ENCODE measurements around the gene MVB12B.

The MVB12B gene

GRCh38 chr9:126295936-126296600, 30.6 kb upstream of the MVB12B start:
- H3K9ac ChIP-seq (ENCODE audit: low read length): no peak overlapping the region
- no peaks in the 10 kb centered on the region for H3K27me3 ChIP-seq (ENCODE audit: control insufficient read depth, insufficient read depth, low read length)
- no peak overlapping the region for H3K4me3 ChIP-seq (ENCODE audit: low read length)

DNA sequence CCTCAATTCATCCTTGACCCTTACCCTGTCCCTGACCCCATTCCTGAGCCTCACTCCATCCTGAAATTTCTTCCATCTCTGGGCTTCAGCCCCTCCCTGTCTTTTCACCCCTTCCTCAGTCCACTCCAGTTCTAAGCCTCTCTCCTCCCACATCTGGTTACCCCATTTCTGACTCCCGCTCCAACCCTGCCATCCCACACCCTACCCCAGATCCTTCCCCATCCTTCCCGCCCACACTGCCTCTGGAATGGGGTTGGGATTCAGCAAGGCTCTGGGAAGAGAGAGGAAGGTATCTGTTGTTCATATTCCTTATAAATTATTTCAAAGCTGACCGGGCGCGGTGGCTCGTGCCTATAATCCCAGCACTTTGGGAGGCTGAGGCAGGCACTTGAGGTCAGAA, 29.9 kb upstream of the MVB12B start:
- H3K9me3 ChIP-seq (ENCODE audit: control insufficient read depth, low read length): no peaks in the 10 kb centered on the region
- H3K4me3 ChIP-seq (ENCODE audit: low read length): no peak overlapping the region
- H3K4me1 ChIP-seq (ENCODE audit: control insufficient read depth, insufficient read depth, low read length): no peaks in the 10 kb centered on the region
- H3K36me3 ChIP-seq (ENCODE audit: control insufficient read depth, insufficient read depth, low read length): no peaks in the 10 kb centered on the region
- no peaks in the 10 kb centered on the region for H3K27me3 ChIP-seq (ENCODE audit: control insufficient read depth, insufficient read depth, low read length)
- no peak overlapping the region for H3K9ac ChIP-seq (ENCODE audit: low read length)

More at GRCh38 chr9:126295936-126296600, 30.6 kb upstream of the MVB12B start:
- Histone ChIP-seq H3K9me3 (ENCODE audit: control insufficient read depth, low read length) (no peaks in the 10 kb centered on the region), H3K4me1 (ENCODE audit: control insufficient read depth, insufficient read depth, low read length) (no peaks in the 10 kb centered on the region), H3K36me3 (ENCODE audit: control insufficient read depth, insufficient read depth, low read length) (no peaks in the 10 kb centered on the region)

- Histone ChIP-seq H3K36me3 (ENCODE audit: control insufficient read depth, insufficient read depth, low read length) (no peaks in the 10 kb centered on the region), H3K9me3 (ENCODE audit: control insufficient read depth, low read length) (no peaks in the 10 kb centered on the region), H3K9ac (ENCODE audit: low read length) (no peak overlapping the region), H3K27me3 (ENCODE audit: control insufficient read depth, insufficient read depth, low read length) (no peaks in the 10 kb centered on the region), H3K4me1 (ENCODE audit: control insufficient read depth, insufficient read depth, low read length) (no peaks in the 10 kb centered on the region), H3K4me3 (ENCODE audit: low read length) (no peak overlapping the region)
Measured at GRCh38 chr9:126297661-126298060, 29.0 kb upstream of the MVB12B start.

GRCh38 chr9:126298063-126298801, 28.4 kb upstream of the MVB12B start:
- H3K9ac ChIP-seq (ENCODE audit: low read length): no peak overlapping the region
- H3K4me3 ChIP-seq (ENCODE audit: low read length): no peak overlapping the region
- H3K36me3 ChIP-seq (ENCODE audit: control insufficient read depth, insufficient read depth, low read length): no peaks in the 10 kb centered on the region
- no peaks in the 10 kb centered on the region for H3K9me3 ChIP-seq (ENCODE audit: control insufficient read depth, low read length)
- H3K27me3 ChIP-seq (ENCODE audit: control insufficient read depth, insufficient read depth, low read length): no peaks in the 10 kb centered on the region
- no peaks in the 10 kb centered on the region for H3K4me1 ChIP-seq (ENCODE audit: control insufficient read depth, insufficient read depth, low read length)

DNA sequence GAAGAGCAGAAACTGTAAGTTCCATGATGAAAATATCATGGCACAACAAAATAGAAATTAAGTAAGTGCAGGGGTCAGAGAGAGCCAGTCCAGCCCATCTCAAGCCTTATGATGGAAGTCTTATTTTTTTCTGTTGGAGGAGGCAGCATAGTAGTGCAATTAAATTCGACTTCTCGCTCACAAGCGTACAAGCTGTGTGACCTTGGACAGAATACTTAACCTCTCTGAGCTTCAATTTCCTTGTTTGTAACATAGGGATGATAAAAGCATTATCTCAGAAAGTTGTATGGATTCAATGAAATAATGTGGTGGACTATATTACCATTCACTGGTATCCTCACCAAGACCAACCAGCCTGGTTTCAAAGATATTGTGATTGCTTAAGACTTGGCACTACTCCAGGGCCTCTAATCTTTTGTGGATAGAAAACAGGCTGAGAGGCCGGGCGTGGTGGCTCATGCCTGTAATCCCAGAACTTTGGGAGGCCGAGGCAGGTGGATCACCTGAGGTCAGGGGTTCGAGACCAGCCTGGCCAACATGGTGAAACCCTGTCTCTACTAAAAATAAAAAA, 26.8 kb upstream of the MVB12B start:
- H3K4me1 ChIP-seq (ENCODE audit: control insufficient read depth, insufficient read depth, low read length): no peaks in the 10 kb centered on the region
- H3K9ac ChIP-seq (ENCODE audit: low read length): no peak overlapping the region
- no peak overlapping the region for H3K4me3 ChIP-seq (ENCODE audit: low read length)
- H3K27me3 ChIP-seq (ENCODE audit: control insufficient read depth, insufficient read depth, low read length): no peaks in the 10 kb centered on the region
- no peaks in the 10 kb centered on the region for H3K9me3 ChIP-seq (ENCODE audit: control insufficient read depth, low read length)
- no peaks in the 10 kb centered on the region for H3K36me3 ChIP-seq (ENCODE audit: control insufficient read depth, insufficient read depth, low read length)

- H3K9me3 ChIP-seq (ENCODE audit: control insufficient read depth, low read length): no peaks in the 10 kb centered on the region
Measured at GRCh38 chr9:126301196-126301595, 25.4 kb upstream of the MVB12B start.

GRCh38 chr9:126301985-126302603, 24.5 kb upstream of the MVB12B start:
- Histone ChIP-seq H3K36me3 (ENCODE audit: control insufficient read depth, insufficient read depth, low read length) (no peaks in the 10 kb centered on the region), H3K4me3 (ENCODE audit: low read length) (no peak overlapping the region), H3K9ac (ENCODE audit: low read length) (no peak overlapping the region), H3K4me1 (ENCODE audit: control insufficient read depth, insufficient read depth, low read length) (no peaks in the 10 kb centered on the region), H3K27me3 (ENCODE audit: control insufficient read depth, insufficient read depth, low read length) (no peaks in the 10 kb centered on the region), H3K9me3 (ENCODE audit: control insufficient read depth, low read length) (no peaks in the 10 kb centered on the region)

More at GRCh38 chr9:126301196-126301595, 25.4 kb upstream of the MVB12B start:
- Histone ChIP-seq H3K4me1 (ENCODE audit: control insufficient read depth, insufficient read depth, low read length) (no peaks in the 10 kb centered on the region), H3K36me3 (ENCODE audit: control insufficient read depth, insufficient read depth, low read length) (no peaks in the 10 kb centered on the region), H3K4me3 (ENCODE audit: low read length) (no peak overlapping the region), H3K9ac (ENCODE audit: low read length) (no peak overlapping the region), H3K27me3 (ENCODE audit: control insufficient read depth, insufficient read depth, low read length) (no peaks in the 10 kb centered on the region)

GRCh38 chr9:126302730-126303129, 23.9 kb upstream of the MVB12B start:
- Histone ChIP-seq H3K9me3 (ENCODE audit: control insufficient read depth, low read length) (no peaks in the 10 kb centered on the region), H3K4me3 (ENCODE audit: low read length) (no peak overlapping the region), H3K4me1 (ENCODE audit: control insufficient read depth, insufficient read depth, low read length) (no peaks in the 10 kb centered on the region), H3K27me3 (ENCODE audit: control insufficient read depth, insufficient read depth, low read length) (no peaks in the 10 kb centered on the region), H3K36me3 (ENCODE audit: control insufficient read depth, insufficient read depth, low read length) (no peaks in the 10 kb centered on the region), H3K9ac (ENCODE audit: low read length) (no peak overlapping the region)

- Histone ChIP-seq H3K4me3 (ENCODE audit: low read length) (no peak overlapping the region), H3K4me1 (ENCODE audit: control insufficient read depth, insufficient read depth, low read length) (no peaks in the 10 kb centered on the region), H3K9ac (ENCODE audit: low read length) (no peak overlapping the region), H3K36me3 (ENCODE audit: control insufficient read depth, insufficient read depth, low read length) (no peaks in the 10 kb centered on the region), H3K9me3 (ENCODE audit: control insufficient read depth, low read length) (no peaks in the 10 kb centered on the region), H3K27me3 (ENCODE audit: control insufficient read depth, insufficient read depth, low read length) (no peaks in the 10 kb centered on the region)
Measured at GRCh38 chr9:126303488-126303887, 23.1 kb upstream of the MVB12B start.

DNA sequence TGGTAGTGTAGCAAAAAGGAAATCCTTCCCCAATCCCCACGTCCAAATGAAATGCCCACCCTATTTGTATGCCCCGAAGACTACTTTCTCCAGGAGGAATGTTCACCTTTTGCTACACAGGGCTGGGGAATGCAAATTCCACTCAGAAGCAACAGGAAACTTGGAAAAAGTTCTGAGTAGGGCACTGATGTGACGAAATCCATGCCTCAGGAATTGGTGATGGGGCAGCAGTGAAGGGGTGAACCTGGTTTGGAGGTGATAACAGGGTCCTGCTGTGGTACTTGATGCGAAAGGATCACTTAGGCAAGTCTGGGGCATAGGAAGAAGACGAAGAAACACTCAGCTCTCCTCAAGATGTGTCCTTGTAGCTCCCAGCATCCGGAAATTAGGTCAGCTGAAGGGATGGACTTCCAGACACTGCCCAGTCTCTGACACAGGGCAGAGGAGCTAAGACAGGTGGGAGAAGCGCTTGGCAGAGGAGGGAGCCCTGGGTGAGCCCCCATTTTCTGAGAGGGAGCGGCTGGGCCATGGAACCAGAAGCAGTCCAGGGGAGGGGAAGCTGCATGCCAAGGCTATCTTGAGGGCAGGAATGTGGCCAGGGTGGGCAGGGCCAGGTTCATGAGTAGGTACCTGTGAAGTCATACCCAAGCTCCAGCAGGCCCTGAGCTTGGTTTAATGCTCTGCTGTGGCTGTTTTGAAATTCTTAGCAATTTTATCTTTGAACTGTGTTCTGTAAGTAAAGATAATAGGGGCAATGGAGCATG, 22.2 kb upstream of the MVB12B start:
- Histone ChIP-seq H3K36me3 (ENCODE audit: control insufficient read depth, insufficient read depth, low read length) (no peaks in the 10 kb centered on the region), H3K4me3 (ENCODE audit: low read length) (no peak overlapping the region), H3K9ac (ENCODE audit: low read length) (no peak overlapping the region), H3K27me3 (ENCODE audit: control insufficient read depth, insufficient read depth, low read length) (no peaks in the 10 kb centered on the region), H3K9me3 (ENCODE audit: control insufficient read depth, low read length) (no peaks in the 10 kb centered on the region), H3K4me1 (ENCODE audit: control insufficient read depth, insufficient read depth, low read length) (no peaks in the 10 kb centered on the region)

DNA sequence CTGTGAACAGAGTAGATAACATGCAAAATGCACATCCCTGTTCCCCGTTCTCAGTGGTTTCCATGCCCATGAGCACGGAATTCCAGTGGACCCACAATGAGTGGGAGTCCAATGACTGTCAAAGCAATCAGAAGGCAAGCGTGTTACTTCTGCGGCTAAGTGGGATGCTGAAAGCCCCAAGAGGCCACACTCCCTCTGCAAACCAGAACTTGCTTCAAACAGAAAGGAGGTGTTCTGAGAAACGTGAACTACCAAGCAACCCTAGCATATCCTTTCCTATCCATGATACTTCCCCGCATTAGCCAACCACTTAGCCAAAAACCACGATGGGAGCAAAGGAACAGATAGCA, 21.7 kb upstream of the MVB12B start:
- H3K4me3 ChIP-seq (ENCODE audit: low read length): no peak overlapping the region
- no peaks in the 10 kb centered on the region for H3K9me3 ChIP-seq (ENCODE audit: control insufficient read depth, low read length)
- no peak overlapping the region for H3K9ac ChIP-seq (ENCODE audit: low read length)
- no peaks in the 10 kb centered on the region for H3K36me3 ChIP-seq (ENCODE audit: control insufficient read depth, insufficient read depth, low read length)
- no peaks in the 10 kb centered on the region for H3K4me1 ChIP-seq (ENCODE audit: control insufficient read depth, insufficient read depth, low read length)
- H3K27me3 ChIP-seq (ENCODE audit: control insufficient read depth, insufficient read depth, low read length): no peaks in the 10 kb centered on the region
